Measurements from ENCODE around the gene CCL14.
"Not testable (repeated sequence)": the region's sequence is repeated elsewhere in the genome, so short reads cannot be mapped to it uniquely, and the experiment has no call there.

The CCL14 gene

GRCh38 chr17:35942588-35943186 lies 43.8 kb downstream of the CCL14 start:
- no peak for DNase-seq (ENCODE audit: low spot score)

DNA sequence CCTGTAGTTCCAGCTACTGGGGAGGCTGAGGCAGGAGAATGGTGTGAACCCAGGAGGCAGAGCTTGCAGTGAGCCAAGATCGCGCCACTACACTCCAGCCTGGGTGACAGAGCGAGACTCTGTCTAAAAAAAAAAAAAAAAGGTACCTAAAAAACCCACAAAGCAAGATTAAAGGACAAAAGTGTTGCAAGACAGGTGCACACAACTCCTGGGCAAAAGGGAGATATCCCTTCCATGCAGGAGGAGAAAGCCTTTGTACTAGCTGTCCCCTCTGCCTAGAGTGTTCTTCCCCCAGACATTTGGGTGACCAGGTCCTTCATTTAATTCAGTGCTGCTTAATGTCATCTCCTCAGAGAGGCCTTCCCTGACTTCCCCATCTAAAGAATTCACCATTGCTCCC lies 48.0 kb downstream of the CCL14 start:
- not testable (repeated sequence) for DNase-seq (ENCODE audit: low spot score)

DNA sequence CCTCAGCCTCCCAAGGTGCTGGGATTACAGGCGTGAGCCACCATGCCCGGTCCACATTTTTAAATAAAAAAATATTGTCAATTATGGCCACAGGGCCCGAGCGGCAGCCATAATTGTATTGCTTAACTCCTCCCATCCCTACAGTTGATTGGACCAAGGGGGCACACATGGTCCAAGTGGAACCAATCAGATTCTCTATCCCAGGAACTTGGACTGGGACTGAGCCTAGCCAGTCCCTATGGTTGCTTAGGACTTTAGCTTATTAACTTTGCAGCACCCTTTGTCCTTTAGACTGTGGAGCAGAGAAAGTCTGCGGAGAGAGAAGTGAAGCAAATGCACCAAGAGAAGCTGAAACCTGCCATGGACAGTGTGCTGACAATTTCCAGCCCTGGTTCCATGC lies 50.5 kb downstream of the CCL14 start:
- no peak for DNase-seq (ENCODE audit: low spot score)

GRCh38 chr17:35934760-35935159 lies 51.8 kb downstream of the CCL14 start:
- DNase-seq (ENCODE audit: low spot score) = no peak

Data from RKO (cell line).